Measurements from ENCODE around the gene ITCH. TPM values are rescaled to one million over a fixed set of nuclear protein-coding genes. Genes with fewer than 3 reads are reported as not detected.

The ITCH gene
- total and polyA plus RNA-seq, 9 of the 15 experiments (the other 6 are each of a cell fraction or from before 2014, with no cell fraction given), result 7.5 to 53.0 (median 22.9) TPM

- TF ChIP-seq, protein P1, sequence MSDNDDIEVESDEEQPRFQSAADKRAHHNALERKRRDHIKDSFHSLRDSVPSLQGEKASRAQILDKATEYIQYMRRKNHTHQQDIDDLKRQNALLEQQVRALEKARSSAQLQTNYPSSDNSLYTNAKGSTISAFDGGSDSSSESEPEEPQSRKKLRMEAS (CRISPR knock-in tag; IDR thresholded peaks at IDR 0.05), result no peak
- no peak for TF ChIP-seq ETS2 (tag; IDR thresholded peaks at IDR 0.05; ENCODE audit: borderline replicate concordance, poor library complexity, severe bottlenecking)
- TF ChIP-seq FOXJ2 (tag; IDR thresholded peaks at IDR 0.05), result no peak
- TF ChIP-seq ZNF431 (CRISPR knock-in tag; IDR thresholded peaks at IDR 0.05), result no peak
- TF ChIP-seq ZNF584 (CRISPR knock-in tag; IDR thresholded peaks at IDR 0.05; ENCODE audit: low read depth), result no peak
- TF ChIP-seq TFAP4 (CRISPR knock-in tag; IDR thresholded peaks at IDR 0.05; ENCODE audit: borderline replicate concordance), result peak; percentile 70; the same call in 1 of the 2 replicates
- TF ChIP-seq TFAM (CRISPR knock-in tag; conservative IDR thresholded peaks at IDR 0.05), result no peak
- no peak for TF ChIP-seq ARID3A (IDR thresholded peaks at IDR 0.05; ENCODE audit: borderline replicate concordance, low read depth, low read length)
- TF ChIP-seq NCOA2 (IDR thresholded peaks at IDR 0.05; ENCODE audit: partially characterized antibody in 2 of 2), result no peak
- TF ChIP-seq YBX1 (IDR thresholded peaks at IDR 0.05), result no peak
- no peak for TF ChIP-seq ZNF77 (CRISPR knock-in tag; IDR thresholded peaks at IDR 0.05)
- TF ChIP-seq NBN (IDR thresholded peaks at IDR 0.05; ENCODE audit: low read depth), result no peak
- TF ChIP-seq CREB3 (tag; conservative IDR thresholded peaks at IDR 0.05; ENCODE audit: low read depth), result no peak
- TF ChIP-seq CHD1 (IDR thresholded peaks at IDR 0.05; ENCODE audit: low read length), result no peak
- TF ChIP-seq HLTF (IDR thresholded peaks at IDR 0.05), result no peak
- TF ChIP-seq NR3C1 (CRISPR knock-in tag; IDR thresholded peaks at IDR 0.05), result no peak
- TF ChIP-seq HNRNPK (IDR thresholded peaks at IDR 0.05; ENCODE audit: low read depth, low read length, poor library complexity, severe bottlenecking), result no peak
- TF ChIP-seq HDAC2 (IDR thresholded peaks at IDR 0.05), result no peak
- no peak for TF ChIP-seq RBM22 (IDR thresholded peaks at IDR 0.05; ENCODE audit: low read depth, low read length, poor library complexity, severe bottlenecking)
- TF ChIP-seq BACH1 (tag; IDR thresholded peaks at IDR 0.05), result no peak
- TF ChIP-seq PYGO2 (tag; IDR thresholded peaks at IDR 0.05), result no peak
- TF ChIP-seq, protein P2, sequence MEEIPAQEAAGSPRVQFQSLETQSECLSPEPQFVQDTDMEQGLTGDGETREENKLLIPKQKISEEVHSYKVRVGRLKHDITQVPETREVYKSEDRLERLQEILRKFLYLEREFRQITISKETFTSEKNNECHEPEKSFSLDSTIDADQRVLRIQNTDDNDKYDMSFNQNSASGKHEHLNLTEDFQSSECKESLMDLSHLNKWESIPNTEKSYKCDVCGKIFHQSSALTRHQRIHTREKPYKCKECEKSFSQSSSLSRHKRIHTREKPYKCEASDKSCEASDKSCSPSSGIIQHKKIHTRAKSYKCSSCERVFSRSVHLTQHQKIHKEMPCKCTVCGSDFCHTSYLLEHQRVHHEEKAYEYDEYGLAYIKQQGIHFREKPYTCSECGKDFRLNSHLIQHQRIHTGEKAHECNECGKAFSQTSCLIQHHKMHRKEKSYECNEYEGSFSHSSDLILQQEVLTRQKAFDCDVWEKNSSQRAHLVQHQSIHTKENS (CRISPR knock-in tag; IDR thresholded peaks at IDR 0.05), result no peak
- TF ChIP-seq POLR2A (conservative IDR thresholded peaks at IDR 0.05), result peak; percentile 94
- no peak for TF ChIP-seq NCOA6 (IDR thresholded peaks at IDR 0.05)
- TF ChIP-seq ZNF239 (CRISPR knock-in tag; IDR thresholded peaks at IDR 0.05), result no peak
Observed at GRCh38 chr20:34363062-34363464, at the start of gene ITCH (continued).
